MCF 10A (cell line): ENCODE data around the gene XYLT1. TPM values are rescaled to one million over a fixed set of nuclear protein-coding genes. Genes with fewer than 3 reads are reported as not detected.

Experiments
- BruUV-seq: library from RNA; stranded (reverse); fragments of 400-500 nt; replicated peaks from 2 replicates; lab custom pipeline; 2021; lab: Mats Ljungman, UMichigan
- CTCF ChIA-PET: fragments of 300-600 bp; sonication (Branson Sonifier 250); formaldehyde crosslinking; extraction: SDS; loops from one replicate; lab custom pipeline; 2021; ENCODE audit warnings: antibody characterized with exemption, inconsistent platforms; lab: Yijun Ruan, JAX
- POLR2A ChIA-PET: fragments of 300-600, 350-650 bp; sonication (Branson Sonifier 250); formaldehyde crosslinking; extraction: SDS; loops from one replicate; lab custom pipeline; 2020; ENCODE audit warnings: antibody characterized with exemption, inconsistent platforms; lab: Yijun Ruan, JAX
- DNase-seq: peaks from one replicate; pipeline ENCODE4 v3.0.0-alpha.2; 2018; ENCODE audit not compliant: unreplicated experiment
- H3K27ac Mint-ChIP-seq: one replicate; pipeline ENCODE4 v1.8.0; 2022; ENCODE audit warnings: mild to moderate bottlenecking, low read depth, mixed read lengths; ENCODE audit not compliant: unreplicated experiment
- H3K27me3 Mint-ChIP-seq: one replicate; pipeline ENCODE4 v1.8.0; 2022; ENCODE audit warnings: mixed read lengths; ENCODE audit not compliant: insufficient read depth, unreplicated experiment
- H3K36me3 Mint-ChIP-seq: one replicate; pipeline ENCODE4 v1.8.0; 2022; ENCODE audit warnings: mild to moderate bottlenecking, moderate library complexity, mixed read lengths; ENCODE audit not compliant: insufficient read depth, unreplicated experiment
- H3K4me1 Mint-ChIP-seq: one replicate; pipeline ENCODE4 v1.8.0; 2022; ENCODE audit warnings: mixed read lengths; ENCODE audit not compliant: insufficient read depth, unreplicated experiment
- H3K4me3 Mint-ChIP-seq: one replicate; pipeline ENCODE4 v1.8.0; 2022; ENCODE audit warnings: mild to moderate bottlenecking, moderate library complexity, mixed read lengths; ENCODE audit not compliant: unreplicated experiment
- H3K9me3 Mint-ChIP-seq: one replicate; pipeline ENCODE4 v1.8.0; 2022; ENCODE audit warnings: mixed read lengths; ENCODE audit not compliant: unreplicated experiment
- CTCF ChIP-seq: fragments of 200-600 bp; IDR thresholded peaks from one replicate; pipeline ENCODE4 v1.8.0; 2022; ENCODE audit warnings: antibody characterized with exemption, mild to moderate bottlenecking; ENCODE audit not compliant: unreplicated experiment
- intact Hi-C: fragments of 100-400 bp; cut with micrococcal nuclease; formaldehyde crosslinking; loops from 2 replicates; pipeline ENCODE4 v1.14.1; 2022
- total RNA-seq: library from RNA; stranded (reverse); gene quantifications from 2 replicates; pipeline ENCODE4 v1.2.3, GENCODE V29; 2022

XYLT1 gene
- total RNA-seq, 1 experiment from 2014 or later, result not detected

GRCh38 chr16:17452922-17453321 is 17.8 kb downstream of the XYLT1 start:
- Mint-ChIP-seq H3K36me3 (no peaks in the 10 kb centered on the region), H3K4me3 (no peak overlapping the region), H3K27ac (no peak overlapping the region), H3K27me3 (no peaks in the 10 kb centered on the region), H3K9me3 (peaks cover 24% of the 10 kb centered on the region), H3K4me1 (no peaks in the 10 kb centered on the region)
- no peak for DNase-seq
- no peak for TF ChIP-seq CTCF
- CTCF ChIA-PET, result no interaction called here
- intact Hi-C loops, result no loop called here
- BruUV-seq, result no TSS peak
- POLR2A ChIA-PET, result interaction anchor here (0.6 kb wide), 1 partner anchor 23 kb away, joined by 4 read pairs; no protein-coding TSS in a partner anchor

- no peaks in the 10 kb centered on the region for H3K36me3 Mint-ChIP-seq
- intact Hi-C loops, result no loop called here
- no peak for DNase-seq
- no TSS peak for BruUV-seq
- no peak overlapping the region for H3K27ac Mint-ChIP-seq
- no peaks in the 10 kb centered on the region for H3K27me3 Mint-ChIP-seq
- H3K9me3 Mint-ChIP-seq, result peaks cover 15% of the 10 kb centered on the region
- H3K4me3 Mint-ChIP-seq, result no peak overlapping the region
- CTCF ChIA-PET, result interaction anchor here (0.7 kb wide), 1 partner anchor 102 kb away, joined by 3 read pairs; no protein-coding TSS in a partner anchor
- POLR2A ChIA-PET, result no interaction called here
- no peak for TF ChIP-seq CTCF
- no peaks in the 10 kb centered on the region for H3K4me1 Mint-ChIP-seq
Observed at GRCh38 chr16:17451843-17452242, 18.9 kb downstream of the XYLT1 start.

GRCh38 chr16:17450291-17450690 is 20.5 kb downstream of the XYLT1 start:
- no peak overlapping the region for H3K27ac Mint-ChIP-seq
- CTCF ChIA-PET, result no interaction called here

More at GRCh38 chr16:17450291-17450690, 20.5 kb downstream of the XYLT1 start:
- no peak for TF ChIP-seq CTCF
- Mint-ChIP-seq H3K27me3 (no peaks in the 10 kb centered on the region), H3K9me3 (peaks cover 15% of the 10 kb centered on the region), H3K4me3 (no peak overlapping the region), H3K4me1 (no peaks in the 10 kb centered on the region), H3K36me3 (no peaks in the 10 kb centered on the region)
- DNase-seq, result no peak
- BruUV-seq, result no TSS peak
- POLR2A ChIA-PET, result no interaction called here
- intact Hi-C loops, result no loop called here
